Measurements from ENCODE around the gene SLC8A1.

The SLC8A1 gene

GRCh38 chr2:40348038-40348437 is 103.9 kb downstream of the SLC8A1 start:
- DNase-seq = no peak

DNA sequence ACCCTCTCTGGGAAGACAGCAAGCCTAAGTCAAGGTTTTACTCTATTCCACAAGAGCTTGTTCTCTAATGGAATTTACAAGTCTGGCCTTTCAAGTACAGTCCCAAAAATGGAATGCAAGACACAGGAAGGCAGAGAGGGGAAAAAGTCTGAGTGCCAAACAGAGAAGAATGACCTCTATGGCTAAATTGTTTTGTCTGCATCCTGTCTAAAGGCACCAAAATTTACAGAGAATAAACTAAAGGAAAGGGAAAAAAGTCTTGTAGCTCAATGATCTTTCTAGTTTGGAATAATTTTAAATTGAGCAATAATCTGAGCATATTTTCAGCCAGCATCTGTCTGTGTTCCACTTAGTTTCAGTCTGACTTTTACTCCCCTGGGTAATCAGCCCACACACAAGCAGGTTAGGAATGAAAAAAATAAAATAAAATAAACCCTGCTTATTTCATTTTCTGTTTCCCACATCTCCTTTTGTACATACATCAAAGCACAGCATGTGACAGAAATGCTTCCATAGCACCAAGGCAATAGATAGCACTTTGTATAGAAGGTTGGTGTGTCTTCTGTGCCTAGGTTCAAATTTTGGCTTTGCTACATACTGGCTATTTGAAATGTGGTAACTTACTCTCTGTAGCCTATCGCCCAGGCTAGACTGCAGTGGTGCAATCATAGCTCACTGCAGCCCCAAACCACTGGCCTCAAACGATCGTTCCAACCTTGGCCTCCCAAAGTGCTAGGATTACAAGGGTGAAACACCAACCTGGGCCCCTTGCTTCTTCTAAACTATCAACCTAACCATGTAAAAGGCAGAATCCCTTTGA is 105.1 kb downstream of the SLC8A1 start:
- no peak for DNase-seq

DNA sequence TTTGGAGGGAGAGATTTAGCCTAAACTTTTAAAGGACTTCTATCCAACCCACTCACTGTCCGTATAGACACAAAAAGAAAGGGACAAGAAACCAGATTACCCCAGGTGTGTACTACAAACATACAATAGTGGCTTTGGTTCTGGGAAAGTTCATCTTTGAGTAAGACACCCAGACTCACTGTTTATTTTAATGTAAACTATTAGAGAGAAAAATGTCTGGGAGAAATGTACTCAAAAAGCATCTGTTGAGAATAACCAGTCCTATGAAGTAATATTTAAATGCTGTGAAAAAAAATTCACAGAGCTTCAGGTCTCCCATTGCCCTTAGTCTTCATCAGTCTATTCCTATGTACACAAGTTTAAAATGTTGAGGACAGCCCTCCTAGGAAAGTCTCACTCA is 107.5 kb downstream of the SLC8A1 start:
- DNase-seq = no peak

GRCh38 chr2:40343902-40344301 is 108.0 kb downstream of the SLC8A1 start:
- no peak for DNase-seq

DNA sequence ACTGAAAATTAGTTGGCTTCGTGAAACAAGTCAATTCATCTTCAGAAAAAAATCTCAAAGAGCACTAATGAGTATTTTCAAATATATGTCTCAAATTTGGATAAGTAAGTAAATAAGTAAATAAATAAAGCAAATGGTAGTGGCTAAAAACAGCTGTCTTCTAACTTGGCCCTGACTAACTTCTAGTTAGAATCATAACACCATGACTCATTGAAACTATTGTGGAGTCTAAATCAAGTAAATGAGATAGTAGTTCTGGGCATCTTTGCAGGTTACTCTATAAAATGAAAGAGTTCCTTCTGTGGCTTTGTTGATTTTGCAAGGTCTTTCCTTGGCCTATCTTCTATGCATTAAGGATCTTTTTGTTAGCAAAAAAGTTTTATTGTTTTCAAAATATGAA is 110.7 kb downstream of the SLC8A1 start:
- no peak for DNase-seq

- no peak for DNase-seq
Observed at GRCh38 chr2:40339026-40339425, 112.9 kb downstream of the SLC8A1 start.

DNA sequence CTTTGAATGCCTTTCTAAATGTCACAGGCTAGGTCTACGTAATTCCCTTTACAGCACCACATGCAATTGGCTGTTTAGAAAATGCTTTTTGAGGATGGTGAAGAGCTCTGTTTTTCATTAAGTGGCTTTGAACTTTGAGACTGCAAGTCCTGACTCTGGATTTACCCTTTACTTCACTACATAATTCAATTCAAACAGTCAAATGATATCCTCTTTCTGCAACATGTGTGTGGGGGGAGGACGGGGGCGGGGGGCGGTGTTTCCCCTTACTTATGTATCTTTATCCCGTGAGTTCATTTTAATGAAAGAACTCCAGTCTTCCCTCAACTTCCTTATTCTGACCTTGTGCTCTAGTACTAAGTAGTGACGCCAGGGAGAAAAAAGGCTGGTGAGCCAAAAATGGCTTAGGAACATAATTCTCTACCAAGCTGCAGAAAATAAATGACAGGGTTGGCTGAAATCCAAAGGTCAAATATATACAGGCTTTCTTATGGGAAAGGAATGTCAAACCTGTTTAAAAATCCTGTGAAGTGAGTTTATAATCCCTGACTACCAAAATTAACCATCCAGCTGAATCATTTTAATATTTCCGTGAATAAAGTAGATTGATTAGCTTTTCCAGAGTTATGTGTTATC is 119.6 kb downstream of the SLC8A1 start:
- DNase-seq = no peak

- no peak for DNase-seq
Observed at GRCh38 chr2:40330096-40330495, 121.8 kb downstream of the SLC8A1 start.

DNA sequence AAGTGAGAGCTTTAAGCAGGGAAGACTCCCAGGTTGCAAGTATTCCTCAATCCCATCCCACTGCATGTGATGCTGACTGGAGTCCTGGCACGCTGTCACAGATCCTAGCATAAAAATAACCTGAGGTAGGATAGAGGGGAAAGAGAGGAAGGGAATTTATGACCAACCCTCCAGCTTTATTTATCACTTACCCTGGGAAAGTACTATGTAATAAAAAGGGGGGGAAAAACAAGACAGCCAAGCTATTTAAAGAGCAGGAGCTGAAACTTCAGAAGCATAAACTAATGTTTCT is 122.2 kb downstream of the SLC8A1 start:
- DNase-seq = no peak

GRCh38 chr2:40325116-40325515 is 126.8 kb downstream of the SLC8A1 start:
- no peak for DNase-seq

- DNase-seq = no peak
Observed at GRCh38 chr2:40324656-40325055, 127.2 kb downstream of the SLC8A1 start.

- DNase-seq = no peak
Observed at GRCh38 chr2:40321822-40322221, 130.1 kb downstream of the SLC8A1 start.

GRCh38 chr2:40321016-40321623 is 130.8 kb downstream of the SLC8A1 start:
- no peak for DNase-seq

- DNase-seq = no peak
Observed at GRCh38 chr2:40318921-40319320, 133.0 kb downstream of the SLC8A1 start.

GRCh38 chr2:40317761-40318160 is 134.1 kb downstream of the SLC8A1 start:
- no peak for DNase-seq

DNA sequence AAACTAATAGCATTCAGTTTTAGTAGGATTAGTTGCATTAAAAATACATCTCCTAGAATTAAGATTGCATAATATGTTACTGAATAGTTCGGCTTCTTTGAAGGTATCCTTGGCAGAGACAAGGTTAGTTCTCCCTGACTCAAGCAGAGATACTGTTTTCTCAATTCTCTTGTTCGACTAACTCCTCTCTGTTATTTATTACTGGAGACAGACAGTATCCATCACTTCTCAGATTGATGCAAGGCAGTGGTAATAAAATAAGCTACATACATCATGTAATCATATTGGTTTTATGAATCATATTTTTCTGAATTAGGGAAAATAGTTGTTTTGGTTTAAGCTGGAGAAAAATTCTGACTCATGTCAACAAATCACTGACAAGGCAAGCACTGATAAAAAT is 134.8 kb downstream of the SLC8A1 start:
- no peak for DNase-seq

- no peak for DNase-seq
Observed at GRCh38 chr2:40316620-40317019, 135.3 kb downstream of the SLC8A1 start.

- DNase-seq = no peak
Observed at GRCh38 chr2:40315683-40316082, 136.2 kb downstream of the SLC8A1 start.

GRCh38 chr2:40311026-40311425 is 140.9 kb downstream of the SLC8A1 start:
- DNase-seq = no peak

DNA sequence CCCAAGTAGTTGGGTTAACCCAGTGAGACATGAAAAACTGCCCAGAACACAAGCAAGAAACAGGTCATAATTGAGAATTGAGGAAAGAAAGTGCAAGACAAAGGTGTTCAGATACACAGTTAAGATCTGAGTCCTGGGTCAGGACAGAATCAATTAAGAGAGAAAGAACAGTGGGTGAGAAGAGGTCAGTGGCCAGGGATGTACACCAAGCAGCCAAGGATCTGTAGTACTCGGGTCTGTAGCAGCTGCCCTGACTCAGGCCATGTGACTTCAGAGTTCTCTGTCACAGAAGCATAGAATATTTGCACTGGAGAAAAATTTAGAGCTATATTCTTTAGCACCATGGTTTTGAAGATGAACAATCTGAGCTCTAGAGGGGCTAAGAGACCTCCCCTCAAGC is 141.6 kb downstream of the SLC8A1 start:
- DNase-seq = no peak

DNA sequence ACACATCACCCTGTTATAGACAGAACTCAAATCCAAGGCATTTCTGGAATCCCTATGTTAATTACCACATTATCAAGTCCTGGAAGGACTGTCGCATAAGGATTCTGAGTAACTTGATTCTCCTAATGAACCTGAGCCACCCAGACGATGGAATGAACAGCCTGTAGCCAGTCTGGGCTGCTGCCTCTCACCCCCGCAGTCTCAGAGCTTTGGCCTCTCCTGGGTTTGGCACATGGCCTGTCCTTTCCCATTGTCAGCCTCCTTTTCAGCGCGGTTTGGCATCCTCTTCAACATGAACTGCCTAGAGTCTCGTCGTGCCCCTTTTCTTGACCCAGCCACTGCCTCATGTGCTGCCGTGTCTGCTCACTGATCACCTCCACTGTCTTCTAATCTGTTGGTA is 147.6 kb downstream of the SLC8A1 start:
- DNase-seq = no peak

- no peak for DNase-seq
Observed at GRCh38 chr2:40303746-40304145, 148.1 kb downstream of the SLC8A1 start.

DNA sequence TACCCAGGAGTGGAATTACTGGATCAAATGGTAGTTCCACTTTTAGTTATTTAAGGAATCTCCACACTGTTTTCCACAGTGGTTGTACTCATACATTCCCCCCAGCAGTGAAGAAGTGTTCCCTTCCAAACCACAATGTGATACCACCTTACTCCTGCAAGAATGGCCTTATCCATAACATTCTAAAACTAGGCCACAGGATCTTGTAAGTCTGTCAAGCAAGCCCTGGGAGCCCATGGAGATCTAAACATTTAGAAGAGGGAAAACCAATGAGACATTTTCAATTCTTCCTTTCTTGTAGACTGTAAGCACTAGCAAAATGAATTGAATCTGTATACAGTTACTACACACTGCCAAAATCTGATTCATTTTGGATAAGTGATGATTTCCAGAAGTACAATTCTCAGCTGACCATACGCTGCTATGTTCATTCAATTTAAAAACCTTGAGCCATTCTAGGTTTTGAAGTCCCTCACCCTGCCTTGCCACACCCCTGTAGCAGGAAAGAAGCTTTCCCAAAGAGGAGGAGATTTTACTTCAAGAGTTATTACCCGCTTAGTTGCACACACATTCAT is 149.1 kb downstream of the SLC8A1 start:
- no peak for DNase-seq

DNA sequence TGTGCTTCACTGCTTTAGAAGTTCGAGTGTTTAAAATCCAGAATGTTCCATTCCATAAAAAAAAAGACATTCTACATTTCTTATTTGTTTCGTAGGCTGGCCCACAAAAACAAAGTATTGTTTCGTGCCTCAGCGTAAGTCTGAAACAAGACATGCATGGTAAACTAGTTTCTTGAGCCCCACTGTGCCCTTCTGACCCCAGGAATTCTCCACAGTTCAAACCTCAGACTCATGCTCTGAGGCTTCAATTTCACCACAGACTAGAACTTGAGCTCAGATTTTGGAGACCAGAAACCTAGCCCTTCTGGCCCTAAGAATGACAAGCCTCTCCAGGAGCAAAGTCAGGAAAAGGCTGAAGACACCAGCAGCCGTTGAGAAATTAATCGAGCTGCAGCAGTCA is 151.5 kb downstream of the SLC8A1 start:
- no peak for DNase-seq

All from NCI-H187 treated with DMSO at 0.1 percent for 48 hours (cell line).